B cell (primary cell): ENCODE results near the gene GRID1.

Source experiments
- EZH2 ChIP-seq: IDR thresholded peaks from 2 replicates; pipeline ENCODE4 v1.6.1; 2012; ENCODE audit warnings: borderline replicate concordance, low read depth, mild to moderate bottlenecking, moderate library complexity, low read length; ENCODE audit not compliant: insufficient read depth, poor library complexity, severe bottlenecking
- TF ChIP-seq, protein P1 (sequence below): fragments of 200-600 bp; IDR thresholded peaks from one replicate; pipeline ENCODE4 v1.8.0; 2022; ENCODE audit warnings: antibody characterized with exemption, mild to moderate bottlenecking

DNA sequence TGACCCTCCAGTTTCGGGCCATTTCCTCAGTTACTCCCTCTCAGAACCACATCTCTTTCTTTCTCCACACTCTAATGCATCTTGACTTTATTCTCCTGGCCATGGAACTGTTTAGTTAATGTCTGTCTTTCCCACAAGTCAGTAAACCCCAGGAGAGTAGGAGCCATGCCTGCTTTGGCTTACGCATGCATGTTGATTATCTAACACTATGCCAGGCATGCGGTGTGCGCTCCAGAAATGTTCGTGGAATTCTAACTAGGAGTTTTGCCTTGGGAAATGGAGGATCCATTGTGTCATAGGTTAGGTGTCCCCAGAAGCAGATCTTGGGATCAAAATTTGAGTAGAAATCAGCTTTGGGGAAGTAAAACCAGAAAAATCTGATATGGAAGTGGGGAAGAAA lies 308.9 kb downstream of the GRID1 start:
- TF ChIP-seq EZH2, result no peak
- TF ChIP-seq, protein P1, sequence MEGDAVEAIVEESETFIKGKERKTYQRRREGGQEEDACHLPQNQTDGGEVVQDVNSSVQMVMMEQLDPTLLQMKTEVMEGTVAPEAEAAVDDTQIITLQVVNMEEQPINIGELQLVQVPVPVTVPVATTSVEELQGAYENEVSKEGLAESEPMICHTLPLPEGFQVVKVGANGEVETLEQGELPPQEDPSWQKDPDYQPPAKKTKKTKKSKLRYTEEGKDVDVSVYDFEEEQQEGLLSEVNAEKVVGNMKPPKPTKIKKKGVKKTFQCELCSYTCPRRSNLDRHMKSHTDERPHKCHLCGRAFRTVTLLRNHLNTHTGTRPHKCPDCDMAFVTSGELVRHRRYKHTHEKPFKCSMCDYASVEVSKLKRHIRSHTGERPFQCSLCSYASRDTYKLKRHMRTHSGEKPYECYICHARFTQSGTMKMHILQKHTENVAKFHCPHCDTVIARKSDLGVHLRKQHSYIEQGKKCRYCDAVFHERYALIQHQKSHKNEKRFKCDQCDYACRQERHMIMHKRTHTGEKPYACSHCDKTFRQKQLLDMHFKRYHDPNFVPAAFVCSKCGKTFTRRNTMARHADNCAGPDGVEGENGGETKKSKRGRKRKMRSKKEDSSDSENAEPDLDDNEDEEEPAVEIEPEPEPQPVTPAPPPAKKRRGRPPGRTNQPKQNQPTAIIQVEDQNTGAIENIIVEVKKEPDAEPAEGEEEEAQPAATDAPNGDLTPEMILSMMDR, result no peak
